HG02885 (cell line): ENCODE data around the gene SRRM2.

Experiments
- ATAC-seq: cut with Tn5 transposase; IDR thresholded peaks from one replicate; pipeline ENCODE4 v1.9.1; 2021; ENCODE audit warnings: mild to moderate bottlenecking; ENCODE audit not compliant: unreplicated experiment, poor library complexity

Gene SRRM2

GRCh38 chr16:2774161-2774891, 21.9 kb downstream of the SRRM2 start:
- ATAC-seq, result no peak

GRCh38 chr16:2775131-2775716, 22.8 kb downstream of the SRRM2 start:
- no peak for ATAC-seq

- no peak for ATAC-seq
Measured at GRCh38 chr16:2775765-2776499, 23.5 kb downstream of the SRRM2 start.

- peak; percentile 30 for ATAC-seq
Measured at GRCh38 chr16:2776500-2777139, 24.2 kb downstream of the SRRM2 start.

GRCh38 chr16:2777231-2777902, 24.9 kb downstream of the SRRM2 start, which contains the start of gene ELOB:
TSS of gene ELOB (minus strand) at chr16:2777280. CDS start at chr16:2777239, 41 bp downstream.
- peak; percentile 88 for ATAC-seq

- ATAC-seq, result no peak
Measured at GRCh38 chr16:2777903-2778629, 25.6 kb downstream of the SRRM2 start.

GRCh38 chr16:2778630-2778958, 26.2 kb downstream of the SRRM2 start:
- no peak for ATAC-seq

GRCh38 chr16:2779151-2779920, 26.9 kb downstream of the SRRM2 start:
- no peak for ATAC-seq

GRCh38 chr16:2779978-2780898, 27.8 kb downstream of the SRRM2 start:
- ATAC-seq, result no peak

GRCh38 chr16:2782583-2783351, 30.3 kb downstream of the SRRM2 start:
- no peak for ATAC-seq

GRCh38 chr16:2783581-2784357, 31.3 kb downstream of the SRRM2 start:
- ATAC-seq, result no peak

GRCh38 chr16:2784358-2785100, 32.1 kb downstream of the SRRM2 start:
- ATAC-seq, result no peak

GRCh38 chr16:2785101-2785991, 32.9 kb downstream of the SRRM2 start:
- ATAC-seq, result no peak

GRCh38 chr16:2786061-2786825, 33.8 kb downstream of the SRRM2 start:
- no peak for ATAC-seq
